Neural cell (in vitro differentiated cells): Measurements from ENCODE around the gene NKX3-2. TPM values are rescaled to one million over a fixed set of nuclear protein-coding genes. Genes with fewer than 3 reads are reported as not detected.

Source experiments
- H2AFZ ChIP-seq: fragments of 200-600, 300-800 bp; sonication (generic), shearing (Covaris generic); 2 replicates; pipeline ENCODE4 v1.6.0; 2014; ENCODE audit warnings: low read depth, mild to moderate bottlenecking, antibody characterized with exemption, low read length, moderate library complexity
- H3F3A ChIP-seq: fragments of 200-600 bp; shearing (Covaris generic); 2 replicates; pipeline ENCODE4 v1.6.1; 2016; ENCODE audit warnings: mild to moderate bottlenecking, moderate library complexity, mixed read lengths, antibody characterized with exemption, low read length; ENCODE audit not compliant: insufficient read depth, poor library complexity, severe bottlenecking
- H3K27ac ChIP-seq: fragments of 200-600, 300-800 bp; sonication (generic), shearing (Covaris generic); 2 replicates; pipeline ENCODE4 v1.5.1; 2014; ENCODE audit warnings: mild to moderate bottlenecking, low read length, moderate library complexity
- H3K27me3 ChIP-seq: fragments of 300-800, 200-600 bp; sonication (generic), shearing (Covaris generic); 2 replicates; pipeline ENCODE4 v1.6.0; 2014; ENCODE audit warnings: mild to moderate bottlenecking, low read depth, low read length, moderate library complexity; ENCODE audit not compliant: insufficient read depth
- H3K36me3 ChIP-seq: fragments of 300-800, 200-600 bp; sonication (generic), shearing (Covaris generic); 2 replicates; pipeline ENCODE4 v1.5.1; 2014; ENCODE audit warnings: mild to moderate bottlenecking, antibody characterized with exemption, low read length, moderate library complexity; ENCODE audit not compliant: insufficient read depth
- H3K4me2 ChIP-seq: fragments of 300-800, 200-600 bp; sonication (generic), shearing (Covaris generic); 2 replicates; pipeline ENCODE4 v1.6.0; 2014; ENCODE audit warnings: mild to moderate bottlenecking, low read length
- H3K4me3 ChIP-seq: fragments of 300-800, 200-600 bp; sonication (generic), shearing (Covaris generic); 2 replicates; pipeline ENCODE4 v1.5.1; 2014; ENCODE audit warnings: mild to moderate bottlenecking, low read length, moderate library complexity
- H3K79me2 ChIP-seq: fragments of 200-600 bp; shearing (Covaris generic); replicated peaks from 2 replicates; pipeline ENCODE4 v1.6.0; 2014; ENCODE audit warnings: mild to moderate bottlenecking, low read length, moderate library complexity; ENCODE audit not compliant: insufficient read depth
- H3K9ac ChIP-seq: fragments of 300-800, 200-600 bp; sonication (generic), shearing (Covaris generic); 2 replicates; pipeline ENCODE4 v1.6.1; 2016; ENCODE audit warnings: mild to moderate bottlenecking, low read length, mixed read lengths
- H3K9me2 ChIP-seq: fragments of 200-600 bp; shearing (Covaris generic); 2 replicates; pipeline ENCODE4 v1.6.1; 2016; ENCODE audit warnings: mild to moderate bottlenecking, low read length, mixed read lengths; ENCODE audit not compliant: insufficient read depth
- H3K9me3 ChIP-seq: fragments of 200-600, 300-800 bp; sonication (generic), shearing (Covaris generic); 2 replicates; pipeline ENCODE4 v1.6.1; 2016; ENCODE audit warnings: mild to moderate bottlenecking, mixed run types, low read length, moderate library complexity, mixed read lengths
- H4K20me1 ChIP-seq: fragments of 200-600 bp; shearing (Covaris generic); 2 replicates; pipeline ENCODE4 v1.6.1; 2016; ENCODE audit warnings: mild to moderate bottlenecking, mixed run types; ENCODE audit not compliant: insufficient read depth
- EP300 ChIP-seq: fragments of 450-650 bp; conservative IDR thresholded peaks from 2 replicates; pipeline ENCODE4 v1.6.1; 2014; ENCODE audit warnings: antibody characterized with exemption, mild to moderate bottlenecking, moderate library complexity; ENCODE audit not compliant: poor library complexity, severe bottlenecking
- EZH2 ChIP-seq: fragments of 200-600, 300-800 bp; shearing (Covaris generic), sonication (generic); IDR thresholded peaks from 2 replicates; pipeline ENCODE4 v1.6.1; 2014; ENCODE audit warnings: antibody characterized with exemption, low read length, borderline replicate concordance, mild to moderate bottlenecking; ENCODE audit not compliant: insufficient read depth, poor library complexity, severe bottlenecking
- MXI1 ChIP-seq: fragments of 450-650 bp; conservative IDR thresholded peaks from 2 replicates; pipeline ENCODE4 v1.6.1; 2014; ENCODE audit warnings: antibody characterized with exemption, mild to moderate bottlenecking; ENCODE audit not compliant: poor library complexity, severe bottlenecking
- POLR2AphosphoS5 ChIP-seq: IDR thresholded peaks from 2 replicates; pipeline ENCODE4 v1.6.1; 2012
- RAD21 ChIP-seq: fragments of 450-650 bp; conservative IDR thresholded peaks from 2 replicates; pipeline ENCODE4 v1.6.1; 2014; ENCODE audit warnings: antibody characterized with exemption, mild to moderate bottlenecking, moderate library complexity
- SMC3 ChIP-seq: fragments of 450-650 bp; conservative IDR thresholded peaks from 2 replicates; pipeline ENCODE4 v1.6.1; 2014; ENCODE audit warnings: antibody characterized with exemption, mild to moderate bottlenecking, moderate library complexity; ENCODE audit not compliant: poor library complexity
- TAF1 ChIP-seq: IDR thresholded peaks from 2 replicates; pipeline ENCODE4 v1.6.1; 2012; ENCODE audit warnings: low read depth
- polyA plus RNA-seq: library from polyadenylated mRNA; depleted of rRNA; stranded (reverse); fragments of >200 nt; gene quantifications from 2 replicates; pipeline ENCODE4 v1.2.3, GENCODE V29; 2014
- TF ChIP-seq, protein P1 (sequence below): IDR thresholded peaks from 2 replicates; pipeline ENCODE4 v1.6.1; 2012; ENCODE audit warnings: borderline replicate concordance
- TF ChIP-seq, protein P2 (sequence below): fragments of 450-650 bp; IDR thresholded peaks from 2 replicates; pipeline ENCODE4 v1.5.1; 2014; ENCODE audit warnings: antibody characterized with exemption, mild to moderate bottlenecking, moderate library complexity; ENCODE audit not compliant: poor library complexity, severe bottlenecking

The NKX3-2 gene
- polyA plus RNA-seq, 1 donor from 2014 or later = not detected

DNA sequence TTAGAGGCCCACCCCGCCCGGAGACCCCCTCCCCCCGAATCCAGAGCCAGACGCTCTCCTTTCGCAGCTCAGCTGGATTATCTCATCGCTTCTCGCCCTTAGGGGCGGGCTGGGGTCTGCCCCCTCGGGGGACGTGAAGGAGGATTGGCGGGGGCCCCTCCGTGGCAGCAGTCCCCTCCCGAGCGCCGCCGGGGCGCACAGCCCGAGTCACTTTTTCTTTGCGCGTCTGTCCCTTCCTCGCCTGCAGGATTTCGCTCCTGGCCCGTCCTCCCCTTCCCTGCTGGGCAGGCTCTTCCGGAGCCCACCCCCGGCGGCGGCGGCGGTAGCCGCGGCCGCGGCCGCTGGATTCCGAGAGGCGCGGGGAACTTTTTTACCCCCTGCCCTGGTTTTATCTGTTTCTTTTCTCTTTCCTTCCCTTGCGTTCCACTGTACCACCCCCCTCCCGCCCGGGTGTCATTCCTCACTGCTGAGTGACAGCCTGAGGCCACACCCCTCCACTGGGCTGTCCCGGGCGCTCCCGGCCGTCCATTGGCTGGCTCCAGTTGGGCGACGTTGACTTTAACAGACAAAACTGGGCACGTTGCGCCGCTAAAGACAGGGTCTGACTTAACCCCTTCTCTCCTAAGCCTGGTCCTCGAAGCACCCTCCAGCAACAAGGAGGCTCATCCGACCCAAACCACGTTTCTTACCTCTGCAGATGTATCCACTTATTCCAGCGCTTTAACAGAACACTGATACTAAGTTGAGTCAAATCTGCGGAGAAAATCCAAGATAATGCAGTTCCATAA, 492 bp upstream of the NKX3-2 start:
- no peaks in the 10 kb centered on the region for H3K36me3 ChIP-seq
- TF ChIP-seq EZH2 = peak; percentile 80
- TF ChIP-seq TAF1 = no peak
- TF ChIP-seq POLR2AphosphoS5 = peak; percentile 59
- peaks cover 99% of the 10 kb centered on the region for H3K27me3 ChIP-seq
- peak overlapping the region; percentile 58 for H3K4me3 ChIP-seq
- H3K9ac ChIP-seq = no peak overlapping the region
- H2AFZ ChIP-seq = no peak overlapping the region
- H3K9me2 ChIP-seq = no peaks in the 10 kb centered on the region
- H3K9me3 ChIP-seq = peaks cover 3% of the 10 kb centered on the region
- no peaks in the 10 kb centered on the region for H3F3A ChIP-seq
- no peak overlapping the region for H3K27ac ChIP-seq
- H3K79me2 ChIP-seq = no peaks in the 10 kb centered on the region
- no peak overlapping the region for H3K4me2 ChIP-seq
- H4K20me1 ChIP-seq = no peaks in the 10 kb centered on the region

DNA sequence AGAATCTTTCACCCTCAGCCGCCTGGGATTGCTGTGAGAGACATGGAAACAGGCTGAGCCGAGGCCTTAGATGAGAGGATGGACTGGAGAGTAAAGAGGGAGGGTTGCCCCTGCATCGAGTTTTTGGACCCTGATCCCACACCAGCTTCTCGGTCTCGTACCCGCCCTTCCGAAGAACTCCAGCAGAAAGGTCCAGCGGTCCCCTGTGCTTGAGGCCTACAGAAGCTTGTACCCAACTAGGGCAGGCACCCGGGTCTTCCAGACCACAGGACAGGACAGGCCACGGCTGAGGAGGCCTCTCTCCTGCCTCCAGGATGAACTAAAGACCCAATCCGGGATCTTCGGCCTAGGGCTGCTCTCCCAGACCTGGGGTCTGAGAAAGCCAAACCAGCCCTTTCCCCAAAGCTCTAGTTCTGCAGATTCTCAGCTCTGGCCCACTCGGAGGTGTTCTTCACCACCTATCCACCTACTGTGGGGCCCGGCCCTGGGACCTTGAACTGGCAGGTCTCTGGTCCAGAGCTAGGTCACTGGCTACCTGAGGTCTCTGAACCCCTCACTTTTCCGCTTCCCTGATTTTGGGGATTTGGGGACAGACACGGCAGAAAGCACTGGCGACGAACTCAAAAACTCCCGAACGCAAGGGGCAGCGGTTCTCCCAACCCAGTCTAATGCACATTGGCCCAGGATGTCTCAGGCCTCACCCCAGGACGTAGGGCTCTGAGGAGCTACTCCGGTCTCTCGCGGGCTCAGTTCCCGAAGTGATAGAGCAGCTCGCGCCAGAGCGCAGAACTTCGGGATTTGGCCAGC, 1.1 kb downstream of the NKX3-2 start:
- no peaks in the 10 kb centered on the region for H3K36me3 ChIP-seq
- H3F3A ChIP-seq = no peaks in the 10 kb centered on the region
- peaks cover 100% of the 10 kb centered on the region for H3K27me3 ChIP-seq
- peaks cover 4% of the 10 kb centered on the region for H3K9me3 ChIP-seq
- TF ChIP-seq, protein P1, sequence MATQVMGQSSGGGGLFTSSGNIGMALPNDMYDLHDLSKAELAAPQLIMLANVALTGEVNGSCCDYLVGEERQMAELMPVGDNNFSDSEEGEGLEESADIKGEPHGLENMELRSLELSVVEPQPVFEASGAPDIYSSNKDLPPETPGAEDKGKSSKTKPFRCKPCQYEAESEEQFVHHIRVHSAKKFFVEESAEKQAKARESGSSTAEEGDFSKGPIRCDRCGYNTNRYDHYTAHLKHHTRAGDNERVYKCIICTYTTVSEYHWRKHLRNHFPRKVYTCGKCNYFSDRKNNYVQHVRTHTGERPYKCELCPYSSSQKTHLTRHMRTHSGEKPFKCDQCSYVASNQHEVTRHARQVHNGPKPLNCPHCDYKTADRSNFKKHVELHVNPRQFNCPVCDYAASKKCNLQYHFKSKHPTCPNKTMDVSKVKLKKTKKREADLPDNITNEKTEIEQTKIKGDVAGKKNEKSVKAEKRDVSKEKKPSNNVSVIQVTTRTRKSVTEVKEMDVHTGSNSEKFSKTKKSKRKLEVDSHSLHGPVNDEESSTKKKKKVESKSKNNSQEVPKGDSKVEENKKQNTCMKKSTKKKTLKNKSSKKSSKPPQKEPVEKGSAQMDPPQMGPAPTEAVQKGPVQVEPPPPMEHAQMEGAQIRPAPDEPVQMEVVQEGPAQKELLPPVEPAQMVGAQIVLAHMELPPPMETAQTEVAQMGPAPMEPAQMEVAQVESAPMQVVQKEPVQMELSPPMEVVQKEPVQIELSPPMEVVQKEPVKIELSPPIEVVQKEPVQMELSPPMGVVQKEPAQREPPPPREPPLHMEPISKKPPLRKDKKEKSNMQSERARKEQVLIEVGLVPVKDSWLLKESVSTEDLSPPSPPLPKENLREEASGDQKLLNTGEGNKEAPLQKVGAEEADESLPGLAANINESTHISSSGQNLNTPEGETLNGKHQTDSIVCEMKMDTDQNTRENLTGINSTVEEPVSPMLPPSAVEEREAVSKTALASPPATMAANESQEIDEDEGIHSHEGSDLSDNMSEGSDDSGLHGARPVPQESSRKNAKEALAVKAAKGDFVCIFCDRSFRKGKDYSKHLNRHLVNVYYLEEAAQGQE = no peak
- TF ChIP-seq SMC3 (no peak), POLR2AphosphoS5 (no peak), RAD21 (no peak), EZH2 (no peak), EP300 (no peak), TAF1 (no peak), MXI1 (no peak)
- TF ChIP-seq, protein P2, sequence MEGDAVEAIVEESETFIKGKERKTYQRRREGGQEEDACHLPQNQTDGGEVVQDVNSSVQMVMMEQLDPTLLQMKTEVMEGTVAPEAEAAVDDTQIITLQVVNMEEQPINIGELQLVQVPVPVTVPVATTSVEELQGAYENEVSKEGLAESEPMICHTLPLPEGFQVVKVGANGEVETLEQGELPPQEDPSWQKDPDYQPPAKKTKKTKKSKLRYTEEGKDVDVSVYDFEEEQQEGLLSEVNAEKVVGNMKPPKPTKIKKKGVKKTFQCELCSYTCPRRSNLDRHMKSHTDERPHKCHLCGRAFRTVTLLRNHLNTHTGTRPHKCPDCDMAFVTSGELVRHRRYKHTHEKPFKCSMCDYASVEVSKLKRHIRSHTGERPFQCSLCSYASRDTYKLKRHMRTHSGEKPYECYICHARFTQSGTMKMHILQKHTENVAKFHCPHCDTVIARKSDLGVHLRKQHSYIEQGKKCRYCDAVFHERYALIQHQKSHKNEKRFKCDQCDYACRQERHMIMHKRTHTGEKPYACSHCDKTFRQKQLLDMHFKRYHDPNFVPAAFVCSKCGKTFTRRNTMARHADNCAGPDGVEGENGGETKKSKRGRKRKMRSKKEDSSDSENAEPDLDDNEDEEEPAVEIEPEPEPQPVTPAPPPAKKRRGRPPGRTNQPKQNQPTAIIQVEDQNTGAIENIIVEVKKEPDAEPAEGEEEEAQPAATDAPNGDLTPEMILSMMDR = no peak
- no peak overlapping the region for H3K27ac ChIP-seq
- no peaks in the 10 kb centered on the region for H3K79me2 ChIP-seq
- no peaks in the 10 kb centered on the region for H4K20me1 ChIP-seq
- no peak overlapping the region for H3K4me2 ChIP-seq
- peak overlapping the region; percentile 58 for H3K4me3 ChIP-seq
- H3K9me2 ChIP-seq = no peaks in the 10 kb centered on the region
- H2AFZ ChIP-seq = no peak overlapping the region
- no peak overlapping the region for H3K9ac ChIP-seq
